SK-N-MC (cell line): ENCODE data around the gene DPM2.

Experiments used
- DNase-seq: peaks from one replicate; pipeline ENCODE4 v3.0.0-alpha.2; 2011; ENCODE audit warnings: low read depth, low spot score
- H3K27ac ChIP-seq: fragments of 200-600 bp; sonication (generic); 2 replicates; pipeline ENCODE4 v1.5.1; 2016; ENCODE audit warnings: mixed run types
- H3K36me3 ChIP-seq: fragments of 200-600 bp; sonication (generic); 2 replicates; pipeline ENCODE4 v1.6.1; 2017; ENCODE audit warnings: antibody characterized with exemption, low read length, mixed read lengths; ENCODE audit not compliant: insufficient read depth
- H3K4me3 ChIP-seq: fragments of 200-600 bp; sonication (generic); 2 replicates; pipeline ENCODE4 v1.5.1; 2016
- H3K9ac ChIP-seq: fragments of 200-600 bp; sonication (generic); 2 replicates; pipeline ENCODE4 v1.8.0; 2017; ENCODE audit warnings: mixed run types, mixed read lengths; ENCODE audit not compliant: insufficient read length
- H3K9me3 ChIP-seq: fragments of 200-600 bp; sonication (generic); 2 replicates; pipeline ENCODE4 v1.6.1; 2017; ENCODE audit warnings: low read depth, mild to moderate bottlenecking, antibody characterized with exemption, low read length, moderate library complexity, mixed read lengths
- EZH2 ChIP-seq: fragments of 200-600 bp; sonication (generic); IDR thresholded peaks from one replicate; pipeline ENCODE4 v1.6.1; 2017; ENCODE audit warnings: antibody characterized with exemption
- FOXP2 ChIP-seq: optimal IDR thresholded peaks from 2 replicates; pipeline ENCODE3; 2011; ENCODE audit warnings: mild to moderate bottlenecking, moderate library complexity; ENCODE audit not compliant: insufficient read depth; ENCODE audit errors: extremely low read length, control extremely low read depth
- POLR2AphosphoS5 ChIP-seq: IDR thresholded peaks from 2 replicates; pipeline ENCODE4 v1.6.1; 2012; ENCODE audit warnings: mild to moderate bottlenecking, low read depth, low read length, borderline replicate concordance

DPM2 gene

DNA sequence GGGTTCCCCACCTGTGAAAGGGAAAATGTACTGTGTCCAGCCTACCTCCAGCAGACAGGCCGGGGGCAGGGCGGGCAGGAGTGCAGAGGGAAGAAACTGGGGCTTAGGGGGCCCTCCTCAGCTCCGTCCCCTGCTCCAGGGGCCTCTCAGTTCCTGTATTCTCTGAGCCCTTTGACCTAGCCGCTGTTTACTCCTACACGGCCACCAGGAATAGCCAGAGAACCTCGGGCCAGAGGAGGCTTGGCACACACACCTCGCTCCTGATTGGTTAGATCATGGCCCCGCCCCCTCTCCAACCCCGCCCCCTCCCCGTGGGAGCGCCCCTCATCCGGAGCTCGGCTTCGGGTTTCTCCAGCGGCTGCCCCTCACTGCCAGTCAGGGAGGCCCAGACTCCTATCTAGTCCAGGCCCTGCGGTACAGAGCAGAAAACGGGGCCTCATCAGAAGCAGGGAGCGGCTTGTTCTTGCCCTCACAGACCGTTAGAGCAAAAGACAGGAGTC lies 40.4 kb downstream of the DPM2 start:
- Histone ChIP-seq H3K27ac (no peak overlapping the region), H3K9me3 (peaks cover 4% of the 10 kb centered on the region; the same call in 1 of the 2 replicates), H3K9ac (no peak overlapping the region), H3K4me3 (no peak overlapping the region), H3K36me3 (peaks cover 48% of the 10 kb centered on the region)
- no peak for DNase-seq
- TF ChIP-seq POLR2AphosphoS5 = no peak
- TF ChIP-seq EZH2 = no peak
- no peak for TF ChIP-seq FOXP2

DNA sequence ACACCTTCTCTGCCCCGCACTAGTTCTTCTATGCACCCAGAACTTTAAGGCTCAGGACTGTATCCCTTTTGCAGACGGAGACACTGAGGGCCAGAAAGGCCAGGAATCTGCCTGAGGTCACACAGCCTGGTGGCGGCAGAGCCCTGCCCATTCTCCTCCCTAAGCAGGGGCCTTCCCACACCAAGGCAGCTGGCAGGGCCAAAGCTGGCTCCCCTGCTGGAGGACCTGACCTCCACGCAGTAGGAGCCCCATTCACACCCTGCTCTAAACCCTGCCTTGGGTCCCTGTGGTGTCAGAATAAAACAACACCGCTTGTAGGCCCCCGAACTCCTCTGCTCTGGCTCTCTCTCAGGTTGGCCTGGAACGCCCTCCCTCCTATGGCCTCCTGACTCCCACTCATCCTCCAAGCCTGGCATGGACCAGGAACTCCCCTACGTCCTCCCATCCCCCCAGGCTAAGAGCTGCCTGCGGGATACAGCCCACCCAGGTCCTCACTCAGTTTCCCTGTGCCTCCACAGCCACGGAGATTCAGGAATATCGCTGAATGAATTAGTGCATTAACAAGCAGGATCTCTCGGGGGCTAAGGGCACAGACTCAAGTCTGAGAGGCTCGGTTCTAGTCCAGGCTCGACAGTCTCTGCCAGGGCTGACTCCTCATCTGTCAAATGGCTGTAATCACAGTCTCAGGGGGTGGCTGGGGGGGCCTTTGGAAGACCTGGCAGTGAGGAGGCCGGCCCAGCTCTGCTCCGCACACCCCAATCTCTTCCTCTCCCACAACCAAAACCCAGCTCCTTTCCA lies 41.1 kb downstream of the DPM2 start:
- Histone ChIP-seq H3K27ac (no peak overlapping the region), H3K9ac (no peak overlapping the region), H3K36me3 (peaks cover 50% of the 10 kb centered on the region), H3K4me3 (no peak overlapping the region), H3K9me3 (peaks cover 4% of the 10 kb centered on the region; the same call in 1 of the 2 replicates)
- DNase-seq = no peak
- TF ChIP-seq EZH2 (no peak), FOXP2 (no peak)

DNA sequence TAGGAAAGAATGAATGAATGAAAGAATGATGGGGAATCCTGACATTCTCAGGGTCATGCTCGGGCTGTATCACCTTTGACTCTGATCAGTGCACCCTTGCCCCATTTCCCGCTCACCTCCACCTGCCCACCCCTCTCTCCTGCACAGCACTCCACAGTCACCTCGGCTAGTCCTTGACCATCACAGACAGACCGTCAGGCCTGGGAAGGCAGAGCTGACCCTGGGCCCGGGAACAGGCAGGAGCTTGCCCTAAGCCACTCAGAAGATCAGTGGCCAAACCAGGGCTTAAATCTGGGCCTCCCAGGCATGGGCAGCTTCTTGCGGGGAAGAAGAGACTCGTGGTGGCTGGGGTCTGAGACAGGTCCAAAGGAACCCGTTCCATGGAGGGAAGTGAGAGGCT lies 41.8 kb downstream of the DPM2 start:
- TF ChIP-seq FOXP2 (no peak), POLR2AphosphoS5 (no peak), EZH2 (no peak)
- Histone ChIP-seq H3K9ac (no peak overlapping the region), H3K27ac (no peak overlapping the region), H3K9me3 (peaks cover 4% of the 10 kb centered on the region; the same call in 1 of the 2 replicates), H3K36me3 (peaks cover 50% of the 10 kb centered on the region), H3K4me3 (no peak overlapping the region)
- no peak for DNase-seq

DNA sequence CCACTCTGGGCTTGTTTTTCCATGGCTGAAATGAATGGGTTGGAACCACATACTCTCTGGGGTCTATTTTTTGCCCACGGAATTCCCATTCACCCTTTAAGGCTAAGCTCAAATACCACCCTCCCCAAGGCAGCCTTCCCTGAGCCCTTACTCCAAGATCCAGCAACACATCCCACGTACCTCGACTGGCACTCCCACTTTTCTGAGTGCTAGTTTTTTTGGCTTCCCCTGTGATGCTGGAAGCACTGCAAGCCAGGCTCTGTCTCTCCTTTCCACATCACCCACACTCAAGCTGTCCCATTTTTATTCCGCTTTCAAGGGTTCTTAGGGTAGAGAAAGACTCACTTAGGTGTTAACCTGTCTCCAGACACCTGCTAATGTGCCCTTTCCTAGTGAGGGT lies 44.3 kb downstream of the DPM2 start:
- Histone ChIP-seq H3K9me3 (peaks cover 4% of the 10 kb centered on the region; the same call in 1 of the 2 replicates), H3K27ac (no peak overlapping the region), H3K36me3 (peaks cover 58% of the 10 kb centered on the region), H3K9ac (no peak overlapping the region), H3K4me3 (no peak overlapping the region)
- DNase-seq = no peak
- TF ChIP-seq FOXP2 = no peak
- no peak for TF ChIP-seq POLR2AphosphoS5
- no peak for TF ChIP-seq EZH2

DNA sequence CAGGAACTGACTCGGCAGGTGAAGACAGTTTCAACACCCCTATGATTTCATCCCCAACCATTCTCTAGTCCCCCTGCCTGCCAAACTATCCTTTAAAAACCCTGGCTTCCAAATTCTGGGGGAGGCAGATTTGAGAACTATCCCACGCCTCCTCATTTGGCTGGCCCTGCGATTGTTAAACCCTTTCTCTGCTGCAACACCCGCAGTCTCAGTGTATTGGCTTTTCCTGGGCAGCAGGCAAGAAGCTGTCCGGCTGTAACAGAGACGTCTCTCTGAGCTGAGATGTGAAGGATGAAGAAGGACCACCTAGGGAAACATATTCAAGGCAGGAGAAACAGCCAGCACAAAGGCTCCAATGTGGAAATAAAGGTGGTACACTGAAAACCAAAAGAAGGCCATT lies 44.8 kb downstream of the DPM2 start:
- Histone ChIP-seq H3K9ac (no peak overlapping the region), H3K4me3 (no peak overlapping the region), H3K9me3 (peaks cover 4% of the 10 kb centered on the region; the same call in 1 of the 2 replicates), H3K27ac (no peak overlapping the region), H3K36me3 (peaks cover 58% of the 10 kb centered on the region)
- TF ChIP-seq FOXP2 (no peak), EZH2 (no peak), POLR2AphosphoS5 (no peak)
- no peak for DNase-seq

DNA sequence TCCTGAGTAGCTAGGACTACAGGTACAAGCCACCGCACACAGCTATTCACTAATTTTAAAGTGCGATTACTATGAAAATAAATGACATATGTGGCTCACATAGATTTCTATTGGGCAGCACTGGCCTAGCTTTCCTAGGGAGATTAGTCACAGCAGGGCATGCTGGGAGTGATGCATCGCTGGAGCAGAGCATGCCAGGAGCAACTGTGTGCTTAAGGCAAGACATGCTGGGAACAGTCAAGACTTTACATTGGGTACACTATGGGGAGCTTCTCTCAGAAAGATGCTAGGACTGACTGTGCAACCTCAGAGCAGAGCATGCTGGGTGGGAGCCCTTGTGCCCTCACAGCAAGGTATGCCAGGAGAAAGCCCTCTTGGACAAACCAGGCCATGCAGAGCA lies 47.6 kb downstream of the DPM2 start:
- TF ChIP-seq POLR2AphosphoS5 = no peak
- TF ChIP-seq FOXP2 = no peak
- Histone ChIP-seq H3K9me3 (0 out of 2 replicates have a peak, but pooled peaks cover 2% of the 10 kb centered on the region), H3K9ac (no peak overlapping the region), H3K27ac (no peak overlapping the region), H3K4me3 (no peak overlapping the region), H3K36me3 (peaks cover 52% of the 10 kb centered on the region)
- DNase-seq = no peak

DNA sequence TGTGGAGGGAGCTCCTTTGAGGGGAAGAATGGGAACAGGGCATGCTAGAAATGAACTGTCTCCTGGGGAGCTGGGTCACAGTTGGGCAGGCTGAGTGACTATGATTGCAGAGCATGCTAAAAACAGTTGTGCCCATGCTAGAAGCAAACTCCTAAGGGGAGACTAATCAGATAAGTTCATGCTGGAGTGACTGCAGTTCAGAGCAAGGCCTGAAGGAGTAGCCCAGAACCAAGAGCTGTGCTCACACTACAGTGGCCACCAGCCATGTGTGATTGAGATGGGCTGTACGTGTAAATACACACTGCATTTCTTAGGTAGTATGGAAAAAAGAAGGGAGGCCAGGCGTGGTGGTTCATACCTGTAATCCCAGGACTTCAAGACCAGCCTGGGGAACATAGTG lies 49.9 kb downstream of the DPM2 start:
- no peak overlapping the region for H3K9ac ChIP-seq
- TF ChIP-seq POLR2AphosphoS5 = no peak
- TF ChIP-seq EZH2 = no peak
- TF ChIP-seq FOXP2 = no peak
- no peaks in the 10 kb centered on the region for H3K9me3 ChIP-seq
- no peak overlapping the region for H3K27ac ChIP-seq
- no peak for DNase-seq
- H3K4me3 ChIP-seq = no peak overlapping the region
- H3K36me3 ChIP-seq = peaks cover 30% of the 10 kb centered on the region; the same call in 1 of the 2 replicates

DNA sequence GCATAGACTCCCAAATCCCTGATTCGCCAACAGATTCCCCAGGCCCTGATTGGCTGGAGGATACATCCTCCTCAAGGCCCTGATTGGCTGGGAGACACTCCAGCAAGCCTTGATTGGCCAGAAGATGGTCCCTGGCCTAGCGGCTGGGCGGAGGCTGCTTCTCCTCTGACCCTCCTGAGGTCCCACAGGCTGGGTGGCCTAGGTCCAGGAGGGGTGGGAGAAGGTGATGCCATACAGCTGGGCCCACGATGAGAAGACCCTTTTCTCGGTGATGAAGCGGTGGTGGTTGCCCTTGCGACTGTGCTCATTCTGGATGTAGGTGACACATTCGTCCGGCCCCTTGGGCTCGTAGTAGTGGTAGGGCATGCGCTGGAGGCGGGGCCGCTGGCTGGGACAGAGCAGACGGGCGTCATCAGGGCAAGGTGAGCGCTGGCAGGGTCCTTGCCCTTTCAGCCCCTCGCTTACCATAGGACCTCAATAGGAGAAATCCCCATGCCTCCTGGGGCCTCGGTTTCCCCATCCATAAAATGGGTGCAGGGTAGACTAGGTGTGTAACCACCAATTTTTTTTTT lies 51.2 kb downstream of the DPM2 start:
- TF ChIP-seq FOXP2 (no peak), POLR2AphosphoS5 (no peak), EZH2 (no peak)
- Histone ChIP-seq H3K9me3 (no peaks in the 10 kb centered on the region), H3K4me3 (no peak overlapping the region), H3K36me3 (peaks cover 23% of the 10 kb centered on the region; the same call in 1 of the 2 replicates), H3K9ac (no peak overlapping the region), H3K27ac (no peak overlapping the region)
- DNase-seq = no peak
